Prostate gland (tissue), 2 donors: ENCODE measurements around the gene FOXJ3. TPM values are rescaled to one million over a fixed set of nuclear protein-coding genes. Genes with fewer than 3 reads are reported as not detected.

ENCODE experiments used
- DNase-seq: peaks from one replicate; pipeline ENCODE4 v3.0.0-alpha.2; 2019; ENCODE audit warnings: low spot score
- H3K27ac ChIP-seq, 2 donors: fragments of 200-600 bp; sonication (generic); 2 replicates each; pipeline ENCODE4 v1.5.1; 2017 to 2019
- H3K27me3 ChIP-seq: fragments of 200-600 bp; sonication (generic); replicated peaks from 2 replicates; pipeline ENCODE4 v1.5.1; 2019; ENCODE audit not compliant: insufficient read depth
- H3K36me3 ChIP-seq, 2 donors: fragments of 200-600 bp; sonication (generic); 1 replicate in 1 of 2; 2 replicates in 1 of 2; pipeline versions ENCODE4 v1.5.1 to v1.8.1; 2017 to 2019
- H3K4me1 ChIP-seq: fragments of 200-600 bp; sonication (generic); replicated peaks from 2 replicates; pipeline ENCODE4 v1.5.1; 2019
- H3K4me3 ChIP-seq, 2 donors: fragments of 200-600 bp; sonication (generic); 2 replicates each; pipeline ENCODE4 v1.5.1; 2017 to 2019
- H3K9me3 ChIP-seq: fragments of 200-600 bp; sonication (generic); 2 replicates; pipeline ENCODE4 v1.5.1; 2017
- CTCF ChIP-seq, 4 experiments: fragments of 200-600 bp in 2 of 4; fragments of 450-650 bp in 2 of 4; sonication (generic) in 2 of 4; IDR thresholded peaks; 1 replicate in 3 of 4; 2 replicates in 1 of 4; pipeline ENCODE4 v1.5.1; 2016 to 2019; ENCODE audit warnings: antibody characterized with exemption in 4 of 4, mild to moderate bottlenecking in 2 of 4, moderate library complexity in 2 of 4
- POLR2A ChIP-seq: fragments of 450-650 bp; IDR thresholded peaks from one replicate; pipeline ENCODE4 v1.6.1; 2016; ENCODE audit warnings: antibody characterized with exemption, mild to moderate bottlenecking
- POLR2AphosphoS5 ChIP-seq: sonication (generic); formaldehyde crosslinking; IDR thresholded peaks from one replicate; pipeline ENCODE4 v1.6.1; 2017; ENCODE audit warnings: antibody characterized with exemption
- WGBS: methylation state at CpG from one replicate; pipeline ENCODE4 v1.1.5; 2018; 5-methylcytosine and 5-hydroxymethylcytosine counted together
- intact Hi-C: fragments of 100-400 bp; cut with DNase I; formaldehyde crosslinking; loops from one replicate; pipeline ENCODE4 v1.14.2; 2022
- total RNA-seq, 2 donors: library from RNA; depleted of rRNA; stranded (reverse); fragments of >200 nt; gene quantifications; one replicate each; pipeline ENCODE4 v1.1.0, GENCODE V29; 2016

The FOXJ3 gene
- total RNA-seq, 2 donors from 2014 or later, result 54.1 to 58.5 TPM

GRCh38 chr1:42251042-42251441, 84.0 kb downstream of the FOXJ3 start:
- Histone ChIP-seq H3K27ac (no peak overlapping the region), H3K27me3 (no peaks in the 10 kb centered on the region), H3K9me3 (no peaks in the 10 kb centered on the region), H3K4me3 (no peak overlapping the region), H3K36me3 (no peaks in the 10 kb centered on the region), H3K4me1 (no peaks in the 10 kb centered on the region)
- no peak for DNase-seq
- WGBS, result 93% methylated on average over 1 of the region's 1 CpG
- intact Hi-C loops, result no loop called here
- TF ChIP-seq CTCF (IDR thresholded peaks at IDR 0.05) (no peak), POLR2A (no peak), POLR2AphosphoS5 (no peak)

GRCh38 chr1:42250164-42250563, 84.9 kb downstream of the FOXJ3 start:
- H3K4me1 ChIP-seq, result no peaks in the 10 kb centered on the region
- no peak overlapping the region for H3K27ac ChIP-seq
- intact Hi-C loops, result no loop called here
- H3K27me3 ChIP-seq, result no peaks in the 10 kb centered on the region
- TF ChIP-seq POLR2AphosphoS5 (no peak), CTCF (IDR thresholded peaks at IDR 0.05) (no peak), POLR2A (no peak)
- DNase-seq, result no peak
- no peaks in the 10 kb centered on the region for H3K36me3 ChIP-seq
- H3K9me3 ChIP-seq, result no peaks in the 10 kb centered on the region
- 63% methylated on average over 3 of the region's 3 CpGs for WGBS
- H3K4me3 ChIP-seq, result no peak overlapping the region

- TF ChIP-seq CTCF (IDR thresholded peaks at IDR 0.05), result no peak
- no peaks in the 10 kb centered on the region for H3K9me3 ChIP-seq
- 83% methylated on average over 5 of the region's 5 CpGs for WGBS
- no peaks in the 10 kb centered on the region for H3K27me3 ChIP-seq
- no peak overlapping the region for H3K27ac ChIP-seq
- intact Hi-C loops, result no loop called here
- no peak overlapping the region for H3K4me3 ChIP-seq
- H3K4me1 ChIP-seq, result no peaks in the 10 kb centered on the region
- DNase-seq, result no peak
- no peaks in the 10 kb centered on the region for H3K36me3 ChIP-seq
These were observed 93.9 kb downstream of the FOXJ3 start for GRCh38 chr1:42240966-42241755.

- no peaks in the 10 kb centered on the region for H3K27me3 ChIP-seq
- DNase-seq, result no peak
- no peaks in the 10 kb centered on the region for H3K4me1 ChIP-seq
- no peaks in the 10 kb centered on the region for H3K9me3 ChIP-seq
- intact Hi-C loops, result no loop called here
- H3K36me3 ChIP-seq, result no peaks in the 10 kb centered on the region
- TF ChIP-seq CTCF (IDR thresholded peaks at IDR 0.05), result no peak
- no peak for TF ChIP-seq POLR2AphosphoS5
- TF ChIP-seq POLR2A, result no peak
- no peak overlapping the region for H3K27ac ChIP-seq
- WGBS, result 93% methylated on average over 1 of the region's 1 CpG
- no peak overlapping the region for H3K4me3 ChIP-seq
These were observed 95.5 kb downstream of the FOXJ3 start for GRCh38 chr1:42239555-42239954.

GRCh38 chr1:42239041-42239440, 96.0 kb downstream of the FOXJ3 start:
- 0% methylated on average over 1 of the region's 1 CpG for WGBS
- no peaks in the 10 kb centered on the region for H3K27me3 ChIP-seq
- H3K27ac ChIP-seq, result no peak overlapping the region
- no peak for TF ChIP-seq POLR2AphosphoS5
- no peak for TF ChIP-seq POLR2A
- TF ChIP-seq CTCF (IDR thresholded peaks at IDR 0.05), result no peak
- H3K9me3 ChIP-seq, result no peaks in the 10 kb centered on the region
- H3K4me1 ChIP-seq, result no peaks in the 10 kb centered on the region
- H3K4me3 ChIP-seq, result no peak overlapping the region
- H3K36me3 ChIP-seq, result no peaks in the 10 kb centered on the region
- DNase-seq, result no peak
- intact Hi-C loops, result no loop called here
